Activated CD8-positive, alpha-beta memory T cell treated with anti-CD3 and anti-CD28 coated beads for 36 hours (primary cell): Measurements from ENCODE around the gene SPTSSB. TPM values are rescaled to one million over a fixed set of nuclear protein-coding genes. Genes with fewer than 3 reads are reported as not detected.

Source experiments
- CTCF ChIA-PET: fragments of 350-600 bp; sonication (Branson Sonifier 250); formaldehyde crosslinking; loops from one replicate; lab custom pipeline; 2021; ENCODE audit warnings: antibody characterized with exemption; lab: Charles Lee
- POLR2A ChIA-PET: fragments of 350-600 bp; sonication (Branson Sonifier 250); formaldehyde crosslinking; loops from one replicate; lab custom pipeline; 2021; ENCODE audit warnings: antibody characterized with exemption; lab: Charles Lee
- total RNA-seq, 2 experiments: library from RNA; stranded (reverse); gene quantifications; one replicate each; pipeline ENCODE4 v1.2.3, GENCODE V29; 2021

SPTSSB gene
- total RNA-seq, 2 experiments from 2014 or later = not detected

GRCh38 chr3:161310649-161311423 is 60.5 kb downstream of the SPTSSB start:
- POLR2A ChIA-PET = interaction anchor here (1.4 kb wide), 1 partner anchor 39 kb away, joined by 4 read pairs; no protein-coding TSS in a partner anchor

DNA sequence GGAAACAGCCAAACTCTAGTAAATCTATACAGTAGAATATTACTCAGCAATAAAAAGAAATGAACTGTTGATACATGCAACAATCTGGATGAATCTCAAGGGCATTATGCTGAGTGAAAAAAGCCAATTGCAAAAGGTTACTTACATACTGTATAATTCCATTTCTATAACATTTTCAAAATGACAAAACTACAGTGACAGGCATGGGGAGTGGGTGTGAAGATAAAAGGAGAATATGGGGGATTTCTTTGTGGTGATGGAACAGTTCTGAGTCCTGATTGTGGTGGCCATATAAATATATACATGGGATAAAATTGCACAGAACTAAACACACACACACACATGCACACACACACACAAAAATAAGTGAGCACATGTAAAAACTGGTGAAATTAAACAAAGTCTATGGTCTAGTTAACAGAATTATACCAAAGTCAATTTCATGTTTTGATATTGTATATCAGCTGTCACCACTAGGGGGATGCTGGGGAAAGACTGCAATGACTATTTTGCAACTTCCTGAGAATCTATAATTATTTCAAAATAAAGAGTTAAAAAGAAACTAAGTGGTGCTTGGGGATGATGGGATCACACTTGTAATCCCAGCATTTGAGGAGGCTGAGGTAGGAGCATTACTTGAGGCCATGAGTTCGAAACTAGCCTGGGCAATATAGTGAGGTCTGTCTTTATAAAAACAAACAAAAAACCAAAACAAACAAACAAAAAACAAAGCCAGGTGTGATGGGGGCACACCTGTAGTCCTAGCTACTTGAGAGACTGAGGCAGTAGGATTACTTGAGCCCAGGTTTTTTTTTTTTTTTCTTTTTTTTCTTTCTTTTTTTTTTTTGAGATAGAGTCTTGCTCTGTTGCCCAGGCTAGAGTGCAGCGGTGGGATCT is 66.0 kb downstream of the SPTSSB start:
- POLR2A ChIA-PET = no interaction called here
- CTCF ChIA-PET = interaction anchor here (0.6 to 1.3 kb wide), 5 partner anchors 9 to 347 kb away, joined by 3 to 6 read pairs (median 3); no protein-coding TSS in a partner anchor

More at GRCh38 chr3:161310649-161311423, 60.5 kb downstream of the SPTSSB start:
- CTCF ChIA-PET = no interaction called here

DNA sequence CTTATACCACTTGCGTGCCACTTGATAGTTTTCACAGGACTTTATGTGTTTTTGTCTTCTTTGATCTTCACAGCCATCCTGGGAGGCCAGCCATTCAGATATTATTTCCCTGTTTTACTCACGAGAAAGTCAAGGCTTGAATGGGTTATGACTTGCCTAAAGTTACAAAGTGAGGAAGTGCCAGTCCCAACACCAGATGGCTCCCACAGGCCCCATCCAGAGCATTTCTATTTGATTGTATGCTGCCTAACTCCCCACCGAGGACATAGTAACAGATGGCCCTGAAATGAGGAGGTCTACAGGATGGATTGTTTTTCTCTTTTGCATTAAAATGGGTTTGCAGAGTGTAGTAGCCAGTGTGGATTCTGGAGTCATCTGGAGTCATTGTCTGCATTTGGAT is 74.5 kb downstream of the SPTSSB start:
- ChIA-PET CTCF (interaction anchor here (1.1 kb wide), 1 partner anchor 8 kb away, joined by 3 read pairs; no protein-coding TSS in a partner anchor), POLR2A (no interaction called here)

DNA sequence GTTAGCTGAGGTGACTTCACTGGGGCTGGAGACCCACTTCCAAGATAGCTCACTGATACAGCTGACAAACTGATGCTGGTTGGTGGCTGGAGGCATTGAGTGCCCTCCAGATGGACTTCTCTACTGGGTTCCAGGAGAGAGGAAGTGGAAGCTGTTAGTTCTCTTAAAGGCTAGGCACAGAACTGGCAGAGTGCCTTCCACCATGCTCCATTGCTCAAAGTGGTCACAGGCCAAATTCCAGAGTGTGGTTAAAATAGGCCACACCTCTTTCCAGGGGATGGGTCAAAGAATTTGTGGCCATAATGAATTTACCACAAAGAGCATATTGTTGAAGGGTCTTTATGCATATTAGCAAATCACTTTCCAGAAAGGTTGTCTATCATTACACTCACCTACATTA is 76.0 kb downstream of the SPTSSB start:
- CTCF ChIA-PET = no interaction called here
- POLR2A ChIA-PET = no interaction called here

Other genes starting within 250 kb of the SPTSSB start
- gene NMD3, start 150.2 kb downstream of the SPTSSB start, total RNA-seq = 10 to 100 TPM; 76.0 to 77.3 TPM
- gene OTOL1, start 125.3 kb upstream of the SPTSSB start, total RNA-seq = not detected